ENCODE data around the gene LCE1D.

The LCE1D gene

DNA sequence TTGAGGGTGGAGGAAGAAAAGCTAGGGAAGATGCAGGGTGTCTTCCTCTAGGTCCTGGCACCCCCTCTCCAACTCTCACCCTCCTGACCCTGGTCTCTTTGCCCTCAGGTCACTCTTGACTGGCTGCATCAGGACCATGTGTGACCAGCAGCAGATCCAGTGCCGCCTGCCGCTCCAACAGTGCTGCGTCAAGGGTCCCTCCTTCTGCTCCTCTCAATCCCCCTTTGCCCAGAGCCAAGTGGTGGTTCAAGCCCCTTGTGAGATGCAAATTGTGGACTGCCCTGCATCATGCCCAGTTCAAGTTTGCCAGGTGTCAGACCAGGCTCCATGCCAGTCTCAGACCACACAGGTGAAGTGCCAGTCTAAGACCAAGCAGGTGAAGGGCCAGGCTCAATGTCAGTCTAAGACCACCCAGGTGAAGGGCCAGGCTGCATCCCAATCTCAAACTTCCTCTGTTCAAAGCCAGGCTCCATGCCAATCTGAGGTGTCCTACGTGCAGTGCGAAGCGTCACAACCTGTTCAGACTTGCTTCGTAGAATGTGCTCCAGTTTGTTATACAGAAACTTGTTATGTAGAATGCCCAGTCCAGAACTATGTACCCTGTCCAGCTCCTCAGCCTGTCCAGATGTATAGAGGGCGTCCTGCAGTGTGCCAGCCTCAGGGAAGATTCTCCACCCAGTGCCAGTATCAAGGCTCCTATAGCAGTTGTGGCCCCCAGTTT, 36.9 kb upstream of the LCE1D start:
- TF ChIP-seq, protein P1, sequence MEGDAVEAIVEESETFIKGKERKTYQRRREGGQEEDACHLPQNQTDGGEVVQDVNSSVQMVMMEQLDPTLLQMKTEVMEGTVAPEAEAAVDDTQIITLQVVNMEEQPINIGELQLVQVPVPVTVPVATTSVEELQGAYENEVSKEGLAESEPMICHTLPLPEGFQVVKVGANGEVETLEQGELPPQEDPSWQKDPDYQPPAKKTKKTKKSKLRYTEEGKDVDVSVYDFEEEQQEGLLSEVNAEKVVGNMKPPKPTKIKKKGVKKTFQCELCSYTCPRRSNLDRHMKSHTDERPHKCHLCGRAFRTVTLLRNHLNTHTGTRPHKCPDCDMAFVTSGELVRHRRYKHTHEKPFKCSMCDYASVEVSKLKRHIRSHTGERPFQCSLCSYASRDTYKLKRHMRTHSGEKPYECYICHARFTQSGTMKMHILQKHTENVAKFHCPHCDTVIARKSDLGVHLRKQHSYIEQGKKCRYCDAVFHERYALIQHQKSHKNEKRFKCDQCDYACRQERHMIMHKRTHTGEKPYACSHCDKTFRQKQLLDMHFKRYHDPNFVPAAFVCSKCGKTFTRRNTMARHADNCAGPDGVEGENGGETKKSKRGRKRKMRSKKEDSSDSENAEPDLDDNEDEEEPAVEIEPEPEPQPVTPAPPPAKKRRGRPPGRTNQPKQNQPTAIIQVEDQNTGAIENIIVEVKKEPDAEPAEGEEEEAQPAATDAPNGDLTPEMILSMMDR (IDR thresholded peaks at IDR 0.05; ENCODE audit: low read depth, low read length), result no peak
- DNase-seq (ENCODE audit: low read depth, low spot score), result no peak
- no peak overlapping the region for H3K4me3 ChIP-seq (ENCODE audit: low read depth, low read length)
- in situ Hi-C loops (cut with HindIII; ENCODE audit: low sequenced_read_pairs), result no loop called here

DNA sequence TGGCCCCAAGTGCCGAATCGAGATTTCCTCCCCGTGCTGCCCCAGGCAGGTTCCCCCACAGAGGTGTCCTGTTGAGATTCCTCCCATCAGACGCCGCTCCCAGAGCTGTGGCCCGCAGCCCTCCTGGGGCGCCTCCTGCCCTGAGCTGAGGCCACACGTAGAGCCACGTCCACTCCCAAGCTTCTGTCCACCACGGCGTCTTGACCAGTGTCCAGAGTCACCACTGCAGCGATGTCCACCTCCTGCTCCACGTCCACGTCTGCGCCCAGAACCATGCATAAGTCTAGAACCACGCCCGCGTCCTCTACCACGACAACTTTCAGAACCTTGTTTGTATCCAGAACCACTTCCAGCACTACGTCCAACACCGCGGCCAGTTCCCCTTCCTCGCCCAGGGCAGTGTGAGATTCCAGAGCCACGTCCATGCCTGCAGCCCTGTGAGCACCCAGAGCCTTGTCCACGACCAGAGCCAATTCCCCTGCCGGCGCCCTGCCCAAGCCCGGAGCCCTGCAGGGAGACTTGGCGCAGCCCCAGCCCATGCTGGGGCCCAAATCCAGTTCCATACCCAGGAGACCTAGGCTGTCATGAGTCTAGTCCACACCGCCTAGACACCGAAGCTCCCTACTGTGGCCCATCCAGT, 35.9 kb upstream of the LCE1D start:
- in situ Hi-C loops (cut with HindIII; ENCODE audit: low sequenced_read_pairs), result no loop called here
- no peak for DNase-seq (ENCODE audit: low read depth, low spot score)
- TF ChIP-seq, protein P1 (IDR thresholded peaks at IDR 0.05; ENCODE audit: low read depth, low read length), result no peak
- no peak overlapping the region for H3K4me3 ChIP-seq (ENCODE audit: low read depth, low read length)

- no peak overlapping the region for H3K4me3 ChIP-seq (ENCODE audit: low read depth, low read length)
- TF ChIP-seq, protein P1 (IDR thresholded peaks at IDR 0.05; ENCODE audit: low read depth, low read length), result no peak
- DNase-seq (ENCODE audit: low read depth, low spot score), result no peak
- in situ Hi-C loops (cut with HindIII; ENCODE audit: low sequenced_read_pairs), result no loop called here
Measured at GRCh38 chr1:152761609-152762213, 34.8 kb upstream of the LCE1D start.

- H3K4me3 ChIP-seq (ENCODE audit: low read depth, low read length), result no peak overlapping the region
- TF ChIP-seq, protein P1 (IDR thresholded peaks at IDR 0.05; ENCODE audit: low read depth, low read length), result no peak
- no peak for DNase-seq (ENCODE audit: low read depth, low spot score)
- in situ Hi-C loops (cut with HindIII; ENCODE audit: low sequenced_read_pairs), result no loop called here
Measured at GRCh38 chr1:152768847-152769533, 27.5 kb upstream of the LCE1D start.

GRCh38 chr1:152770411-152770810, 26.1 kb upstream of the LCE1D start:
- TF ChIP-seq, protein P1 (IDR thresholded peaks at IDR 0.05; ENCODE audit: low read depth, low read length), result no peak
- in situ Hi-C loops (cut with HindIII; ENCODE audit: low sequenced_read_pairs), result no loop called here
- no peak for DNase-seq (ENCODE audit: low read depth, low spot score)
- H3K4me3 ChIP-seq (ENCODE audit: low read depth, low read length), result no peak overlapping the region

DNA sequence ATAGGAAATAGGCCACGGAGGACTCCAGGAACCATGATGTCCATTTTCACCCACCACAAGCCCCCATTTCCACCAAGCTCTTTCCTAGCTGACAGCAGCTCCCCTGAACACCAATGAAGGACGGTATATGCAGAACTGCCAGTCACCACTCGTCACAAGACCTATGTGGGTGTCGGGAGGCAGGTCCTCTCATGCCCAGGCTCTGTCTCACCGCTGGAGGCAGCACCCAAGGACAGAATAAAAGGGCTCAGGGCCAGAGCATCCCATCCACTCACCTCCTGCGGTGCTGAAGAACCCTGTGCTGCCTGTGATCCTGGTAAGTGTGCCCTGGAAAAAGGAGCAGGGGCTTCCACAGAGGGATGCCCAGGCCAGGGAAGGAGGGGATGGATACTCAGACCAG, 21.6 kb upstream of the LCE1D start, which contains the start of gene LCE1F:
Gene LCE1F, plus strand, starts transcription at position 266 of the 400 bp plus-strand sequence. CDS start 1,232 bp downstream, outside the sequence.
- no peak for DNase-seq (ENCODE audit: low read depth, low spot score)
- in situ Hi-C loops (cut with HindIII; ENCODE audit: low sequenced_read_pairs), result no loop called here
- TF ChIP-seq, protein P1 (IDR thresholded peaks at IDR 0.05; ENCODE audit: low read depth, low read length), result no peak
- no peak within 1 kb of the TSS for H3K4me3 ChIP-seq (ENCODE audit: low read depth, low read length)
